ENCODE results near the gene ENGASE. TPM values are rescaled to one million over a fixed set of nuclear protein-coding genes. Genes with fewer than 3 reads are reported as not detected.

Gene ENGASE
- total RNA-seq, 4 donors from 2014 or later = 21.6 to 60.7 (median 31.7) TPM

DNA sequence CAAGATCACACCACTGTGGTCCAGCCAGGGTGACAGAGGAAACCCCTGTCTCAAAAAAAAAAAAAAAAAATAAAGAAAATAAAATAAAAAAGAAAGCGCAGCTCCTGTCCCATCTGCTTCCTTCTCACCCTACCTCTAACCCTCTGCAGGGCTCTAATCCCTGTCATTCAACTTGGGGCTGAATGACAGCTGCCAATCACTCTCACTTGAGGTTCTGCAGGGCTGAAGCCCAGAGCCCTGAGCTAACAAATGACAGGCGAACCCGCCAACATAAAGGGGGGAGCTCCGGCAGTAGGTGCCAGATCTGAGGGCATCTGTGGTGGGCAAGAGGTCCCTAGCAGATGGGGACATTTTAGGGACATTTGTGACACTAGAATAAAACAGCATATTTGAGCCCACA is 44.3 kb downstream of the ENGASE start:
- TF ChIP-seq, protein P1, sequence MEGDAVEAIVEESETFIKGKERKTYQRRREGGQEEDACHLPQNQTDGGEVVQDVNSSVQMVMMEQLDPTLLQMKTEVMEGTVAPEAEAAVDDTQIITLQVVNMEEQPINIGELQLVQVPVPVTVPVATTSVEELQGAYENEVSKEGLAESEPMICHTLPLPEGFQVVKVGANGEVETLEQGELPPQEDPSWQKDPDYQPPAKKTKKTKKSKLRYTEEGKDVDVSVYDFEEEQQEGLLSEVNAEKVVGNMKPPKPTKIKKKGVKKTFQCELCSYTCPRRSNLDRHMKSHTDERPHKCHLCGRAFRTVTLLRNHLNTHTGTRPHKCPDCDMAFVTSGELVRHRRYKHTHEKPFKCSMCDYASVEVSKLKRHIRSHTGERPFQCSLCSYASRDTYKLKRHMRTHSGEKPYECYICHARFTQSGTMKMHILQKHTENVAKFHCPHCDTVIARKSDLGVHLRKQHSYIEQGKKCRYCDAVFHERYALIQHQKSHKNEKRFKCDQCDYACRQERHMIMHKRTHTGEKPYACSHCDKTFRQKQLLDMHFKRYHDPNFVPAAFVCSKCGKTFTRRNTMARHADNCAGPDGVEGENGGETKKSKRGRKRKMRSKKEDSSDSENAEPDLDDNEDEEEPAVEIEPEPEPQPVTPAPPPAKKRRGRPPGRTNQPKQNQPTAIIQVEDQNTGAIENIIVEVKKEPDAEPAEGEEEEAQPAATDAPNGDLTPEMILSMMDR (IDR thresholded peaks at IDR 0.05; ENCODE audit: low read depth) = no peak

DNA sequence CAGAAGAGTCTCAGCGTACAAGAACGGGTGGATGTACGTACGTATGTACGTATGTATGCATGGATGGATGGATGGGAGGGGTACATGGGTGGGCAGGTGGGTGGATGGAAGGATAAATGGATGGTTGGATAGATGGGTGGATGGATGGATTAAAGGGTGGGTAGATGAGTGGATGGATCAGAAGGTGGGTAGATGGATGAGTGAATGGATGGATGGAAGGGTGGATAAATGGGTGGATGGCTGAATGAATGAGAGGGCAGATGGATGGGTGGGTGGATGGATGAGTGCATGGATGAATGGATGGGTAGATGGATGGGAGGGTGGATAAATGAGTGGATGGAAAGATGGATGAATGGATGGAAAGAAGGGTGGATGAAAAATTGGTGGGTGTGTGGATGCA is 45.6 kb downstream of the ENGASE start:
- TF ChIP-seq, protein P1 (IDR thresholded peaks at IDR 0.05; ENCODE audit: low read depth) = no peak

DNA sequence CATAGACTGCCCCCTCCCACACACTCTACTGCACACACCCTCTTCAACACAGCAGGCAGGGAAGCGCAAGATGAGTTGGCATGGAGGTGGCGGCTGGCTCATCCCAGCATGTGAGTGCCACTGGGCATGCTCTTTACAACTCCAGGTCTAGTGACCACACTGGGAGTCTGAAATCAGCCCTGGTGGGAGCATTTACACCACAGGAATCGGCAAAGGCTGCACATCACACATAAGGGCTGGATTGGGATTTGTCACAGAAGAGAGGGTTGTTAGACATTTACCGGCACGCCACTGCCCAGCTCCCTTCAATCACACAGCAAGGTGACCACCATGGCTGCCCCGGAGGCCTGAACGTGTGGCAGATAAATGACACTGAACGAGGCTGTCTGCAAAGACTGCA is 49.4 kb downstream of the ENGASE start:
- TF ChIP-seq, protein P1 (IDR thresholded peaks at IDR 0.05; ENCODE audit: low read depth) = no peak

DNA sequence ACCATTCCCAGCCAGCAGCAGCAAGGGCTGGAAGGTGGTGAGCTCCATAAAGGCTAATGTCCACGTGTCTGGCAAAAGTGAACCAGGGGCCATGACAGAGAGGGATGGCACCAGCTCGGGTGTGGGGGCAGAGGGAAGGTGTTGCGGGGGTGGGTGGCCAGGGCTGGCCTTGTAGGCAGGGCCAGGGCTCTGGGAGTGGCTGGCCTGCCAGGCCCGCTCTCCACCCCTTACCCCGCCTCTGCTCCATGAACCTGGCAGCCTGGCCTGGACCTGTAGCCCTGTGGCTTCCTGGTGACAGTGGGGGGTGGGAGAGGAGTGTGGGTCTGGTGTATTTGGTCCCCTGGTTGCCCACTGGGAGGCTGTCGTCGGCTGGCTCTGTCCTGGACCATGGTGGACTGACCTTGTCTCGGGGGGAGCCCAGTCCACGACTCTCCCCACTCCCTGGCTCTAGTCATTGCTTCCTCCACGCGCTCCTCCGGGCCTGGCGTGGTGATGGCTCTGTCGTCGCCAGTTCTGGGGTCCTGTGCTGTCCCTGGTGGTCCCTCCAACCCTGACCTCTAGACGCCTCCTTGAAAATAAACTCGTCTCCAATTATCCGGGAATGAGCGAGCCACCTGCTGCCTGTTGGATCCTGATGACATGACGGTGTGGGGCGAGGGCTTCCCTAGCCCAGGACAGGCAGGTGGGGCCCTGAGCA is 50.0 kb downstream of the ENGASE start:
- TF ChIP-seq, protein P1 (IDR thresholded peaks at IDR 0.05; ENCODE audit: low read depth) = no peak

DNA sequence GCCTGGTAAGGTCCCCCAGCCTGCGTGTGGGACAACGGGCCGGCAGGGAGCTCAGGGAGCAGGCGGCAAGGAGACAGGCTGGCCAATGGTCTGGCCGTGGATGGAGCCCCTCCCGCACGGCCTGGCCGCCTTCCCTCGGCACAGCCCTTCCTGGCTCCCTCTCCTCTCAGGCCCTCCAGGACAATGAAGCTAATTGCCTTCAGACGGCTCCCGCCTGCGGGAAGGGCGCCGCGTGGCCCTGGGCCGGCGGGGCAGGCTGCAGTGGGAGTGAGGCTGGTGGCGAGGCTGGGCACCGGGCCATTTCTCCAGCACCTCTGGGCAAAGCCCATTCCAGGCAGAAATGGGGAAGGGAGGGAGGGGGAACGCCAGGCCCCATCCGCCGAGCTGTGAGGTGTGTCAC is 50.9 kb downstream of the ENGASE start:
- TF ChIP-seq, protein P1 (IDR thresholded peaks at IDR 0.05; ENCODE audit: low read depth) = no peak

DNA sequence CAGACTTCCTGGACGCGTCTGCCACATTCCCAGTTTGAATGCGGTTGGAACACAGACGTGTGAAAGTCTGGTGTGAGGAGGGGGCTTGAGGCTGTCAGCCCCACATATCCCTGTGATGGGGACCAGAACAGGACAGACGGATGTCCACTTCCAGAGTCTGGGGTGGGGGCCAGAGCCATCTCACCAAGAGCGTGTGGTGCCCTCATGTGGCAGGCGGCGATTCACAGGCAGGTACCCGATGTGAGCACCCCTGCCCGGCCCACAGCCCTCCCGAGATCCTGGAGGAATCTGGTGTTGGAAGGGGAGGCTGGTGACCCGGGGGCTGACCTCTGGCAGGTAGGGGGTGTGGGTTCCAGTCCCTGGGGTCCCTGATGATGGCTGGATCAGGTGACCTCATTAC is 51.5 kb downstream of the ENGASE start:
- TF ChIP-seq, protein P1 (IDR thresholded peaks at IDR 0.05; ENCODE audit: low read depth) = no peak

DNA sequence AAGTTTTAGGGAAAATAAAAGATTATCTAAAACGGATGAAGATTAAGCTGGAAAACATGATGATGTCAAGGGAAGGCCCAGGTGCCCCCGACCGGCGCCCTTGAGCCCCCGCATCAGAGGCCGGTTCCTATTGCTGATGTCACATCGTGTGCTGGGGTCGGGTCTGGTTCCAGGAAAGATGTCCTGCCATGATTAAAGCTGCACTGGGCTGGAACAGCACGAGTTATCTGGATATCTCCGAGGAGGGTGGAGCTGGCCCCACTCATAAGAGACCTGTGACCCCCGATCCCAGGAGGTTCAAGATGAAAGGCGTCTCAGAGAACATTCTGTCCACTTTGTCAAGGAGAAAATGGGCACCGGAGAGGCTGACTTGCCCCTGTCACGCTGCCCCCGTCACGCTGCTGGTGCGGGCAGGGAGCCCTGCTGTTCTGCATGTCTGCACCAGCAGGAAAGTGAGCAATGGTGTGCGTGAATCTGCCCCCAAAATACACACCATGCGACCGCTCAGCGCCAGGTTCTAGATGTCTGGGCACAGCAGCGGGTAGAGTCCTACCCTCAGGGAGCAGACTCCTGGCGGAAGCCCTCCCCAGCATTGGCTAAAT is 53.0 kb downstream of the ENGASE start:
- TF ChIP-seq, protein P1 (IDR thresholded peaks at IDR 0.05; ENCODE audit: low read depth) = no peak
